Lung microvascular endothelial cell (primary cell): ENCODE measurements around the gene CHORDC1. TPM values are rescaled to one million over a fixed set of nuclear protein-coding genes. Genes with fewer than 3 reads are reported as not detected.
"Not testable (repeated sequence)": the region's sequence is repeated elsewhere in the genome, so short reads cannot be mapped to it uniquely, and the experiment has no call there.

Experiments used
- DNase-seq, 2 donors: peaks; one replicate each; pipeline versions ENCODE4 v3.0.0 to v3.0.0-alpha.2; 2010; ENCODE audit warnings: low read depth in 2 of 2
- total RNA-seq: library from RNA; depleted of rRNA; stranded (reverse); fragments of >200 nt; gene quantifications from 2 replicates; pipeline ENCODE4 v1.2.1, GENCODE V29; 2014

Gene CHORDC1
- total RNA-seq, 1 donor from 2014 or later, result 19.8 TPM

DNA sequence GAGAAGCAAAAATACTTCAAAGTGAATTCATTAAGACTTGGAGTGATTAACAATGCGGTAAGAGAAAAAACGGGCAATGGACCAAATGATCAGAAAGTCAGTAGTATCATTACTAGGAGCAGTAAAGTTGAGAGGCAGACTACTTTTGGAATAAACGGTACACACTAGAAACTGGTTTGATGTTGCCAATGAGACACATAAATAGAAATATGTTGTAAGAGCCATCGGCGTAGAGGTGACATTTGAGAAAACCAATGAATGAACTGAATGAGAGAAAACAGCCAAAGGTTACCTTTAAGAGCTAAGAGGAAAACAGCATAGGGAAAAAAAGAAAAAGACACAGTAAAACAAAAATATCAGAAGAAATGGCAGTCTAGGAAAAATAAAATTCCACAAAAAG, 6.2 kb downstream of the CHORDC1 start:
- no peak for DNase-seq

DNA sequence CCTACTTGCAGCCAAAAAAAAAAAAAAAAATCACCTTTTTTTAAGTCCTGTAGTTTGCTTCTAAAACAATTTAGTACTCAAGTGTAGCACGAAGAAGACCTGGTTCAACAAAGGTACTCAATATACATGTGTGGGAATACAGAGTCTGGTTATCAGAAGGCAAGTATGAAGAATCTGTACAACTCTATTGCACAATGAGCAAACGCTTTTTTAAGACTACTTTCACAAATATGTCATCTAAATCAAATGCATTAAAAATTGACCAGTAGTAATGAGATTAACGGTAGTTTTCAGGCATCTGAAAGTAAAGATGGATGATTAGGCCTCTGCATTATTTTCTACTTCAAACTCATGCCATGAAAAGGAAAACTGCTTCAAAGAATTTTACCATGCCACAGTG, 9.5 kb downstream of the CHORDC1 start:
- DNase-seq, result no peak

DNA sequence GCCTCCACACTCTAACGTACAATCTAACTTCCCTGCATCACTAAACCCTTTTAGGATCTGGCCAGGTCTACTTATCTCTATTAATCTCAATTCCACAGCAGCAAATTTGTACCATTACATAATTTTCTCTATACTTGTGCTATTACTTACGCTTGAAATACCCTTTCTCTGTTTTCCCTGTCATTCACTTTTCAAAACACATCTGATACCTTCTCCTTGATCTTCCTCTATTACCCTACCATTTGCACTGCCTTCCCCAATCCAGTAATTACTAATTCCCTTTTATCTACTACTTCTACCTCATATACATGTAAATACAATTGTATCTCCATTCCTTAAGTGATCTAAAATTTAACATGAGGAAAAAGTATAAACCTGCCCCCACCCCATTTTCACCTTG, 14.0 kb downstream of the CHORDC1 start:
- DNase-seq, result no peak

DNA sequence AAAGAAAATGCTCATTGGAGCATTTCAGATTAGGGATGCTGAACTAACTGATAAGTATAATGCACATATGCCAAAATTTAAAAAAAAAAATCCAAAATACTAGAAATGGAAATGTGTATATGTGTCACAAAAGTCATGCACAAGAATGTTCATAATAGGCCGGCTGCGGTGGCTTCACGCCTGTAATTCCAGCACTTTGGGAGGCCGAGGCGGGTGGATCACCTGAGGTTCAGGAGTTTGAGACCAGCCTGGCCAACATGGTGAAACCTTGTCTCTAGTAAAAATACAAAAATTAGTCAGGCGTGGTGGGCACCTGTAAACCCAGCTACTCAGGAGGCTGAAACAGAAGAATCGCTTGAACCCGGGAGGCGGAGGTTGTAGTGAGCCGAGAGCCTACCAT, 14.9 kb downstream of the CHORDC1 start:
- DNase-seq, result not testable (repeated sequence)

DNA sequence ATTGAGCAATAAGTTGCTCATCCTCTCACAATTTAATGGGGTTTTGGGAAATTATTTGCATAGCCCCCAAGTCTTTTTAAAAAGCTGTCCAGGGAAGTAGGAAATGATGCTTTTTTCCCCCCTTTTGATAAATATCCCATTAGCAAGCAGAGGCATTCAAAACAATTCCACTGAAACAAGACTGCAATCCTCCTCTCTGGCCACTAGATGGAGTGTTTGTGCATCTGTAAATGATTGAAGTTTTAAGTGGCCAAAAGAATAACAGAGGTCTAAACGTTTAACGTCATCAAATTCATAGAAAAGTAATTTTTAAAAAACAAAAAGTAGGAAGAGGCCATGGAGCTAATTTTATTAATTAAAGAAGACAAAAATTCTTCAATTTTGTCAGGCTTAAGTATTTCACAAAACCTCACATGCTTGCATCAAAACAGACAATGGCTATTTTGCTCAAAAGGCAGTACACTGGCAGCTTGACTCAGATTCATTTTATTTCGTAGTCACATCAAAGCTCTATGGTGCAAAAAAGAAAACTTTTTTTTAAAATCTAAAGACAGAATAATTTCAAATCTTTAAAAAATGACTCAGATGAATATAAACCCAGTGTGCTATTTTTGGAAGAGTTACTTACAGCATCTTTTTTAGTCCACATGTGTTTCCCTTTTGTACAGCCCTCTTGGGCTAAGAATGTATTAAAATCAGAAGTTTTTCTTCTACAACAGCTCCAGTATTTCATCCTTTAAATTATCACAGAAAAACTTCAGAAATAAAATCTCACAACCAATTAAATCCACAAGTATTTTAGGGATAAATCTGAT, 17.8 kb downstream of the CHORDC1 start:
- peak; percentile 68 to 77 for DNase-seq

DNA sequence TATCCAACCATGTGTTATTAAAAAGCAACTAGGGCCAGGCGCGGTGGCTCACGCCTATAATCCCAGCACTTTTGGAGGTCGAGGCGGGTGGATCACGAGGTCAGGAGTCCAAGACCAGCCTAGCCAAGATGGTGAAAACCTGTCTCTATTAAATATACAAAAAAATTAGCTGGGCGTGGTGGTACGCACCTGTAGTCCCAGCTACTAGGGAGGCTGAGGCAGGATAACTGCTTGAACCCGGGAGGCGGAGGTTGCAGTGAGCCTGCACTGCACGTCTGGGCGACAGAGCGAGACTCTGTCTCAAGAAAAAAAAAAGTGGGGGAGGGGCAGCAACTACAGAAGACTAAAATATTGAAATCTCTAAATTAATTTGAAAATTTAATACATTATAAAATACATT, 18.4 kb downstream of the CHORDC1 start:
- no peak for DNase-seq

DNA sequence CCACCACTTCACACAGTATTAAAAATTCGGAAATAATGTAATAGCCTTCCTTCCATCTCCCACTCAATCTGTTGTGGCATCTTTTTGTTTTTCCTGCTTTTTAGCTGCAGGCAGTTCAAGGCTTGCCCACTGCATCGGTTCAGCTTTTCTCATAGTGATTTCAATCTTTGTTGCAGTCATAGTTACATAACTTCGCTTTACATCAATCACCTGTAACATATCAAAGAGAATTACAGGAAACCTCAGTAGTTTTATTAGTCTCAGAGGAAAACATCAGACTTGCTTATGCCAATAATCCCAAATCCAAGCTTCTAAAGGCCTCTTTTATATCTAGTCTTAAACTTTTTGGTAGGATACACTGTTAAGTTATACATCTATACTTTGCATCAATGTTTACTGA, 20.5 kb downstream of the CHORDC1 start:
- no peak for DNase-seq

DNA sequence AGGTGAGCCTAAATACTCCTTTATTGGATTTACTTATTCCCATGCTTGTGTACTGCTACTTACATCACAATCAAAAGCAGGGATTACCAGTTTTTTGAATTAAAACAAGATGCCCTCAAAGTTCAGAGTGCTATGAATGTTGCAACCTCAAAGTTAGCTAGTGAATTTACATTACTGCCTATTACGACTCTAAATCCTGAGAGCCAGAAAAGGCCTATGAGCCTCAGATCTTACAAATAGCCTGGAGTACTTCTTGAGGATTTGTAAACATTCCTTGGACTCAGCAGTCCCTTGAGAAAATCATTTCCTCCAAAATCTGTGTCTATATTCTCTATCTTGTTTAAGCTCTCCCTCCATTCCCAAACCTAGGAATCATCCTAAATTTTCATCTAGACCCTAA, 25.5 kb downstream of the CHORDC1 start:
- DNase-seq, result no peak

DNA sequence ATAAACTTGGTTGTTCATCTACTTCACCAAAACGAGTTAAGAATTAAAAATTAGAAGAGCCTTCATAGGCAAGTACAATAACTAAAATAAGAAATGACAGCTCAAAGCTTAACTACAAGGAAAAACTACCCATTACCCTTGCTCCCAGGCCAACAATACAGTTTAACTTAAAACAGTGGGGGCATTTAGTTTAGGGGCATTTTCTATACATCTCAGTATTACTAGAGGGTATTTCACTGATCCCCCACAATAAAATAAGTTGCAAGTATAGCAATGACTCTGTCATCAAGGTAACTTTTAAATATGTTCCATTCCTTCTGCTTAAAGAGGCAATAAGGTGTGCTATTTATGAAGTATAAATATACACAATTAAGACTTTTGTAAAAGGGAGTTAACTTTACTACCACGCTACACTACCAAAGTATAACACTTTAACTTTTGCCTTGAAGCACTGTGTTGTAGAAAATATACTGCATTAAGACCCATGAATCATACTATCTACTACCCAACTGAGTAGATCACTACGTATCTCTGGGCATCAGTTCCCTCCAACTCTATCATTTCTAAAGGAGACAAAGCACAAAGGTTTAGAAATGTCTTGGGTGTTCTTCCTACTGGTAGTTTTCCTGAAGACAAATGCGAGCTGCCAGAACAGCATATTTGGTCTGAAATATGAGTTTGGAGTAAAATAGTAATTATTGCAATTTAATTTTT, 29.8 kb downstream of the CHORDC1 start:
- DNase-seq, result no peak

DNA sequence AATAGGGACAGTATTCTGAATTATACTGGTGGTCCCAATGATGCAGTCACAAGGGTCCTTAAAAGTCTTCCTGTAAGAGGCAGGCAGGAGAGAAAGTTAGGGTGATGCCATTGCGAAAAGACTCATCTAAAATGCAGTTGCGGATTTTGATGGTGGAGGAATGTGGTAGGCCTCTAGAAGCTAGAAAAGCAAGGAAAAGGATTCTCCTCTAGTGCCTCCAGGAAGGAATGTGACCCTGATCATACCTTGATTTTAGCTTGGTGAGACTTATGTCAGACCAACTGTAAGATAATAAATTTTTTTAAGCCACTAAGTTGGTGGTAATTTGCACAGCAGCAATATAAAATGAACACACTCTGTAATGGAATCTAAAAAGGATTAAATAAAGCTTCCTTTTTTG, 33.8 kb downstream of the CHORDC1 start:
- DNase-seq, result no peak

DNA sequence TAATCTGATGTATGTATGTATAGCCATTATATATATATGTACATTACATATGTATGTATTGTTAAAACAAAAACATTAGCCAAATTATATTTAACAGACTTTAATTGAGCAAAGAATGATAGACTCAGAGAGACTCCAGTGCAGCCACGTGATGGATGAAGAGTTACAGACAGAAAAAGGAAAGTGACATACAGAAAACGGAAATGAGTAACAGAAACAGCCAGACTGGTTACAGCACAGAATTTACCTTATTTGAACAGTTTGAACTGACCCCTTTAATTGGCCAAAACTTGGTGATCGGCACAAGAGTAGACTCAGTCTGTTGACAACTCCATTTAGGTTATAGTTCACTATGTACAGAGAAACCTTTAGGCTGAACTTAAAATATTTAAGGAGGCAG, 35.0 kb downstream of the CHORDC1 start:
- no peak for DNase-seq

DNA sequence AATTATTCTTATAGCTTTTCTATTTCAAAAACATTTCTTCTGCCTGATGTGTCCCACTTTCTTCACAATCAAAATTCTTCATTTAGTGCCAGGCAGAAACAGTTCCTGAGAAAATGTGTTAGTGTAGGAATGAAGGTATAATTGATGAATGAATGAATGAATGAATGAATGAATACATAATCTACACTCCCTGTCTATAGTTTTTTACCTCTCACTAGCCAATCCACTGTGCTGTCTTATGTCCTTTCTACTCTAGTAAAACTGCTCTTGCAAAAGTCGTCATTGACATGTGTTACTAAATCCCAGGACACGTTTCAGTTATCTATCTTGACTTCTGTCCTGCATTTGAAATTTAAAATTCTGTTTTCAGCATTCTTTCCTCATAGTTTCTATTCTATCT, 42.9 kb downstream of the CHORDC1 start:
- DNase-seq, result no peak

DNA sequence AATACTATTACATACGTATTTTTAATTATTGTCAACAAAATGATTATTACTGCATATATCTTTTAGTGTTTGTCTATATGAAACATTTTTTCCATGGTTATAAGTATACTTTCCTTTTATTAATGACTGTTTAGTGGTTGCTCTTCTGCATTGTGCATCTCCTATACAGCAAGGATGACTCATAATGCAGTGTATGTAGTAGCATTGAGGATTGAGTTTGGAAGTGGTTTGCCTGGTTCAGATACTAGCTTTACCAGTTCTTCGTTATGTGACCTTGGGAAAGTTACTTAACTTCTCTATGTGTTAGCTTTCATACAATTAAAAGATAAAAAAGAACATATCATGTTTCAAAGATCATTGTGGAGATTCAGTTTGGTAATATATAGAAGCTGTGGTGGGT, 44.1 kb downstream of the CHORDC1 start:
- DNase-seq, result no peak

DNA sequence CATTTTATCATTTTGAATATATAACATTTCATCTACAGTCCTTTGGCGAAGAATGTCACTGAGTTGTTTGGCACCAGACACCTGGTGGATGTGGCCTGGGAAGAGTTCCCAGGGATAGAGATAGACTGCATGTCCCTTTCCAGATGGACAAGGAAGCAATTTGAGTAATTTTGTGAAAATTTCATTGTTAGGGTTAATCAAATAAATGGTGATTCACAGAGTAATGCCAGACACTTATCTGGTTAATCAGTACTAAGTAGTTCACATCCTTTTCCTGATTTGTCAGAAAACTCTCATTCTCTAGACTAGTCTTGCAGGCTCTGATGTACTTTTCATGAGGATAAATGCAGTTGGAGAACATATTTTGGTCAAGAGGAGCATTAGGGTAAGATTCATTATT, 46.8 kb downstream of the CHORDC1 start:
- no peak for DNase-seq

DNA sequence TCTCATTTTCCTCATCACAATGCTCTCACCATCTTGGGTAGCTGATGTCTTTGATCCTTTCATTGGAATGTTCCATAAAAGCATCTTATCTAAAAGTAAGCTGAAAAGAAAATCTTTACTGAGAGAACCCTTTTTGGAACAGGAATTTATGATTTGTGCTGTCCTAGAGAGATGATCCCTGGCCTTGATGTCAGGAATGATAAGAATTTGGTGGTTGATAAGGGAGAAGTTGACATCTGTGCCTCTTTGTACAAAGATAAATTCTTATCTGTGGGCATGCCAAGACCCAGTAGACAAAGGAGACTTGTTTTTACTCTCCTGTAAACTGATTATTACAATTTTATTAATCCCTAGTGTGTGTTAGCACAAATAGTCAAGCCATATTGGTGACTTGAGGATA, 51.5 kb downstream of the CHORDC1 start:
- no peak for DNase-seq

DNA sequence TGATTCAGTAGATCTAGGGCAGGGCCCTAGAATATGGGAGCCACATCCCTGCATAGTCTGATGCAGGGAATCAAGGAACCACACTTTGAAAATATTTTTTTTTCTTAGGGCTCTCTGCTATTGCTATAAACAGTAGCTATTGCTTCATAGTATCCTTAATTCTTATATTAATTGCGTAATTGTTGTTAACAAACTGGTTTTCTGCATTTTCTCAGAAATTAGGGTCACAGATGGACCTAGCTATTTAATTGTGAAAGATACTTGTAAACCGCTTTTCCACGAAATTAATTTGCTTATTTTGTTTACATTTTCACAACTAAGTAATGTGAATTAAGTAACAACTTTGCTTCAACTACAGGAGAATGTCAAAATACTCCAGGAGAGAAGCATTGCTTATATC, 54.3 kb downstream of the CHORDC1 start:
- DNase-seq, result no peak

DNA sequence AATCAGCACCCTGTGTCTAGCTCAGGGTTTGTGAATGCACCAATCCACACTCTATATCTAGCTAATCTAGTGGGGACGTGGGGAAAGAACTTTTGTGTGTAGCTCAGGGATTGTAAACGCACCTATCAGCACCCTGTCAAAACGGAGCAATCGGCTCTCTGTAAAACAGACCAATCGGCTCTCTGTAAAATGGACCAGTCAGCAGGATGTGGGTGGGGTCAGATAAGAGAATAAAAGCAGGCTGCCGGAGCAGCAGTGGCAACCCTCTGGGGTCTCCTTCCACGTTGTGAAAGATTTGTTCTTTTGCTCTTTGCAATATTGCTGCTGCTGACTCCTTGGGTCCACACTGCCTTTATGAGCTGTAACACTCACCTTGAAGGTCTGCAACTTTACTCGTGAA, 55.1 kb downstream of the CHORDC1 start:
- not testable (repeated sequence) for DNase-seq

DNA sequence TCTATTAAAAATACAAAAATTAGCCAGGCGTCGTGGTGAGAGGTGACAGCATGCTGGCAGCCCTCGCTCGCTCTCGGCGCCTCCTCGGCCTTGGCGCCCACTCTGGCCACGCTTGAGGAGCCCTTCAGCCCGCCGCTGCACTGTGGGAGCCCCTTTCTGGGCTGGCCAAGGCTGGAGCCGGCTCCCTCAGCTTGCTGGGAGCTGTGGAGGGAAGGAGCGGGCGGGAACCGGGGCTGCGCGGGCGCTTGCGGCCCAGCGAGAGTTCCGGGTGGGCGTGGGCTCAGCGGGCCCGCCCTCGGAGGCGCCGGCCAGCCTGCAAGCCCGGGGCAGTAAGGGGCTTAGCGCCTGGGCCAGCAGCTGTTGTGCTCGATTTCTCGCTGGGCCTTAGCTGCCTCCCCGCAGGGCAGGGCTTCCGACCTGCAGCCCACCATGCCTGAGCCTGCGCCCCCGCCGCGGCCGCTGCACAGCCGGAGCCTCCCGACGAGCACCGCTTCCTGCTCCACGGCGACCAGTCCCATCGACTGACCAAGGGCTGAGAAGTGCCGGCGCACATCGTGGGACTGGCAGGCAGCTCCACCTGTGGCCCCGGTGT, 55.8 kb downstream of the CHORDC1 start:
- DNase-seq, result not testable (repeated sequence)

Other genes starting within 250 kb of the CHORDC1 start
- not detected in 2 replicates for gene TRIM49C, start 191.9 kb downstream of the CHORDC1 start, total RNA-seq
- not detected in 2 replicates for gene UBTFL1, start 137.1 kb downstream of the CHORDC1 start, total RNA-seq
- gene NAALAD2, start 88.4 kb downstream of the CHORDC1 start, total RNA-seq, result 0.20 and 0.22 TPM in 2 replicates